Measurements from ENCODE around the gene EHBP1. TPM values are rescaled to one million over a fixed set of nuclear protein-coding genes. Genes with fewer than 3 reads are reported as not detected.

The EHBP1 gene
- total RNA-seq, 1 experiment from 2014 or later = 32.1 TPM

DNA sequence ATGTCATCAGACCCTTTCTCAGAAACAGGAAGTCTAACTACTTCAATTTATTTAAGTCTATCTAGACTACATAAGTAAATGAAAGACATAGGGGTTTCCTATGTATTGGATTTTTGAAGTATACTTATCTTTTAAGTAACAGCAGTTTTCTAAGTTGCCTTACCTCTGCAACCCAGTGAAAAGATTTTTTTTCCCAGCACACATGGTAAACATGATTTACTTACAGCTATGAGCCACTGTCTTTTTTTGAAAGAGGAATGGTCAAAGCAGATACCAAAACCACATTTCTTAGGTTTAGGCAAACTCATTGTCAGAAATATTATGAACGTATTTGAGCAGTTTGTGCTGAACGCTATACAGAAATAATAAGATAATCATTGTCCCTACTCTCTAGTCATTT is 266.4 kb downstream of the EHBP1 start:
- no peaks in the 10 kb centered on the region for H3K27me3 ChIP-seq (replicated peaks; ENCODE audit: insufficient read depth, low read depth, low read length, poor library complexity)
- intact Hi-C loops (cut with micrococcal nuclease; ENCODE audit: unreplicated experiment) = no loop called here
- no TSS peak for BruUV-seq (replicated peaks)
- ChIA-PET CTCF (no interaction called here), POLR2A (ENCODE audit: low non-redundant PET) (no interaction called here)
- no peak for TF ChIP-seq EZH2 (IDR thresholded peaks at IDR 0.05; ENCODE audit: borderline replicate concordance, low read depth, low read length, poor library complexity, severe bottlenecking)
- TF ChIP-seq, protein P1, sequence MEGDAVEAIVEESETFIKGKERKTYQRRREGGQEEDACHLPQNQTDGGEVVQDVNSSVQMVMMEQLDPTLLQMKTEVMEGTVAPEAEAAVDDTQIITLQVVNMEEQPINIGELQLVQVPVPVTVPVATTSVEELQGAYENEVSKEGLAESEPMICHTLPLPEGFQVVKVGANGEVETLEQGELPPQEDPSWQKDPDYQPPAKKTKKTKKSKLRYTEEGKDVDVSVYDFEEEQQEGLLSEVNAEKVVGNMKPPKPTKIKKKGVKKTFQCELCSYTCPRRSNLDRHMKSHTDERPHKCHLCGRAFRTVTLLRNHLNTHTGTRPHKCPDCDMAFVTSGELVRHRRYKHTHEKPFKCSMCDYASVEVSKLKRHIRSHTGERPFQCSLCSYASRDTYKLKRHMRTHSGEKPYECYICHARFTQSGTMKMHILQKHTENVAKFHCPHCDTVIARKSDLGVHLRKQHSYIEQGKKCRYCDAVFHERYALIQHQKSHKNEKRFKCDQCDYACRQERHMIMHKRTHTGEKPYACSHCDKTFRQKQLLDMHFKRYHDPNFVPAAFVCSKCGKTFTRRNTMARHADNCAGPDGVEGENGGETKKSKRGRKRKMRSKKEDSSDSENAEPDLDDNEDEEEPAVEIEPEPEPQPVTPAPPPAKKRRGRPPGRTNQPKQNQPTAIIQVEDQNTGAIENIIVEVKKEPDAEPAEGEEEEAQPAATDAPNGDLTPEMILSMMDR (conservative IDR thresholded peaks at IDR 0.05; ENCODE audit: low read depth, low read length) = no peak
- no peaks in the 10 kb centered on the region for H3K4me1 ChIP-seq (ENCODE audit: insufficient read depth, low read length, poor library complexity, severe bottlenecking)
- H3K4me3 ChIP-seq (ENCODE audit: low read depth, low read length, poor library complexity, severe bottlenecking) = no peak overlapping the region
- no peak overlapping the region for H3K27ac ChIP-seq (ENCODE audit: low read depth, low read length, poor library complexity, severe bottlenecking)
- no peaks in the 10 kb centered on the region for H3K36me3 ChIP-seq (ENCODE audit: insufficient read depth, low read length, poor library complexity, severe bottlenecking)
- no peaks in the 10 kb centered on the region for H3K9me3 ChIP-seq (ENCODE audit: low read depth, low read length, poor library complexity, severe bottlenecking)
- no peak for DNase-seq (ENCODE audit: low spot score)

DNA sequence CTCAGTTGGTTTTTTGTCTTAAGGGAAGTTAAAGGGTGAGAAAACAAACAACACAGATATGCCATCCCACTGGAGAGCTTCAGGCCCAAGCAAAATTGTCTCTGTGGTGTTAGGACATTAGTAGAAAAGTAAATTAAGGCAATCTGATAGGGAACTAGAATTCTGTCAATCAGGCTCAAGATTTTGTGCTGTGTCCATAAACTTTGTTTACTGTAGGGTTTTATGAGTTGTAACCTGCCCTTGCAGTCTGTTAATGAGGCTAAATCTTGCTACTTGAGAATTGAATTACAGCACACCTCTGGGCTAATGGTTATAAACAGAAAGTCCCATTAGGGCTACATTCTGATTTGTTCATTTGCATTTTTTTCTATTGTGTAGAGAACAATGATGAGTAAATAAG is 267.1 kb downstream of the EHBP1 start:
- intact Hi-C loops (cut with micrococcal nuclease; ENCODE audit: unreplicated experiment) = no loop called here
- no peaks in the 10 kb centered on the region for H3K36me3 ChIP-seq (ENCODE audit: insufficient read depth, low read length, poor library complexity, severe bottlenecking)
- H3K4me1 ChIP-seq (ENCODE audit: insufficient read depth, low read length, poor library complexity, severe bottlenecking) = no peaks in the 10 kb centered on the region
- H3K9me3 ChIP-seq (ENCODE audit: low read depth, low read length, poor library complexity, severe bottlenecking) = no peaks in the 10 kb centered on the region
- H3K27ac ChIP-seq (ENCODE audit: low read depth, low read length, poor library complexity, severe bottlenecking) = no peak overlapping the region
- no peaks in the 10 kb centered on the region for H3K27me3 ChIP-seq (replicated peaks; ENCODE audit: insufficient read depth, low read depth, low read length, poor library complexity)
- ChIA-PET CTCF (no interaction called here), POLR2A (ENCODE audit: low non-redundant PET) (no interaction called here)
- no peak for DNase-seq (ENCODE audit: low spot score)
- TF ChIP-seq, protein P1 (conservative IDR thresholded peaks at IDR 0.05; ENCODE audit: low read depth, low read length) = no peak
- no peak for TF ChIP-seq EZH2 (IDR thresholded peaks at IDR 0.05; ENCODE audit: borderline replicate concordance, low read depth, low read length, poor library complexity, severe bottlenecking)
- no peak overlapping the region for H3K4me3 ChIP-seq (ENCODE audit: low read depth, low read length, poor library complexity, severe bottlenecking)
- BruUV-seq (replicated peaks) = no TSS peak

DNA sequence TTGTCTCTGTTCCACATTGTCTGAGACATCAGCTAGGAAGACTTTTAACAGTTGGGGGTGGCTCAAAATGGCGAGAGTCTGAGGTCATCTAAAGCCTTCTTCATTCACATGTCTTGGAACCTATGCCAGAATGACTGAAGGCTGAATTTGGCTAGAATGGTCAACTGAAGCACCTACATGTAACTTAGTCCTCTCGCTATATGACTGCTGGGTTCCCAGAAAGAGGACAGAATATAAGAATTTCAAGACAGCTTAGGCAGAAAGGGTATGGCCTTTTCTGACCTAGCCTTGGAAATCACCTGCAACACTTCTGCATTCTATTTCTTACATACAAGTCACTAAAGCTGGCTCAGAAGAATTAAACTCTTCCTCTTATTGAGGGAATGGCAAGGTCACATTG is 269.5 kb downstream of the EHBP1 start:
- POLR2A ChIA-PET (ENCODE audit: low non-redundant PET) = no interaction called here
- Histone ChIP-seq H3K27ac (ENCODE audit: low read depth, low read length, poor library complexity, severe bottlenecking) (no peak overlapping the region), H3K27me3 (replicated peaks; ENCODE audit: insufficient read depth, low read depth, low read length, poor library complexity) (no peaks in the 10 kb centered on the region), H3K4me3 (ENCODE audit: low read depth, low read length, poor library complexity, severe bottlenecking) (no peak overlapping the region), H3K4me1 (ENCODE audit: insufficient read depth, low read length, poor library complexity, severe bottlenecking) (no peaks in the 10 kb centered on the region), H3K9me3 (ENCODE audit: low read depth, low read length, poor library complexity, severe bottlenecking) (no peaks in the 10 kb centered on the region), H3K36me3 (ENCODE audit: insufficient read depth, low read length, poor library complexity, severe bottlenecking) (no peaks in the 10 kb centered on the region)
- intact Hi-C loops (cut with micrococcal nuclease; ENCODE audit: unreplicated experiment) = no loop called here
- TF ChIP-seq, protein P1 (conservative IDR thresholded peaks at IDR 0.05; ENCODE audit: low read depth, low read length) = no peak
- TF ChIP-seq EZH2 (IDR thresholded peaks at IDR 0.05; ENCODE audit: borderline replicate concordance, low read depth, low read length, poor library complexity, severe bottlenecking) = no peak
- no peak for DNase-seq (ENCODE audit: low spot score)
- CTCF ChIA-PET = no interaction called here
- no TSS peak for BruUV-seq (replicated peaks)
